Non-pigmented ciliary epithelial cell (primary cell): ENCODE measurements around the gene EXOC2.

Source experiments
- DNase-seq: peaks from one replicate; pipeline ENCODE4 v3.0.0-alpha.2; 2010; ENCODE audit warnings: low read depth

Gene EXOC2

DNA sequence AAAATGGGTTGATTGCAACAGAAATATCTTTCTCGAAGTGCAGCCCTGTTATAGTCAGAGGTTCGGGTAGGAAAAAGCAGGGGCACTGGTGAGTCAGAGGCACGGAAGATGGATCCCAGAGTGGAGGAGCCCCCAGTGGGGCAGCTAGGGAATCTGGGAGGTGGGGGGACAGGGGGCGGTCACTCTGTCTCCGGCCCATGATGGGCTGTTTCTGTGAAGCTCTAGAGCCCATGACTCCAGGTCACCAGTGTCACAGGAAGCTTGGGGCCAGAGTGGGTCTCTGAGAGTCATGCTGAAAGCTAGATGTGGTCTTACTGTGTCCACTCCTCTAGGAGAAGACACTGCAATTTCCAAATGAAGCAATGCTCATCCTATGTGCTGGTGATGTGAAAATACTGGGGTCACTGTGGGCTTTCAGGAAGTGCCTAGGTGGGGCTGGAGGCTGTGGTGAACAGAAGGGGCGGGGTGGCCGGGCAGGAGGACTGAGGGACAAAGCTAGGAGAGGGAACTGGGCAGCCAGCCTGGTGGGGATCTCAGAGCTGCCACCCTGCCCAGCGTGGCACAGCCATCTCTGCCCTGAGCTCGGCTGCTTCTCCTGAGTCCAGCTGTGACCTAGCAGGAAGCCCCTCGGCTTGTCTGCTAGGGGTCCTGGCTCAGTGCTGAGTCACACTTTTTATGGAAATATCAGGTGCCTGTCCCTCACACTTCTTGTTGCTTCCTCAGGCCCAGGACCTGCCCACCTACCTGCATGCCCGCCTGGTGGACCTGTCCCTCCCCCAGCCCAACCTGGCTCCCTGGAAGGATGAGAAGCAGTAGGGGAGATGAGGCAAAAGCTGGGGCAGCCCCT, 247.1 kb downstream of the EXOC2 start:
- no peak for DNase-seq

DNA sequence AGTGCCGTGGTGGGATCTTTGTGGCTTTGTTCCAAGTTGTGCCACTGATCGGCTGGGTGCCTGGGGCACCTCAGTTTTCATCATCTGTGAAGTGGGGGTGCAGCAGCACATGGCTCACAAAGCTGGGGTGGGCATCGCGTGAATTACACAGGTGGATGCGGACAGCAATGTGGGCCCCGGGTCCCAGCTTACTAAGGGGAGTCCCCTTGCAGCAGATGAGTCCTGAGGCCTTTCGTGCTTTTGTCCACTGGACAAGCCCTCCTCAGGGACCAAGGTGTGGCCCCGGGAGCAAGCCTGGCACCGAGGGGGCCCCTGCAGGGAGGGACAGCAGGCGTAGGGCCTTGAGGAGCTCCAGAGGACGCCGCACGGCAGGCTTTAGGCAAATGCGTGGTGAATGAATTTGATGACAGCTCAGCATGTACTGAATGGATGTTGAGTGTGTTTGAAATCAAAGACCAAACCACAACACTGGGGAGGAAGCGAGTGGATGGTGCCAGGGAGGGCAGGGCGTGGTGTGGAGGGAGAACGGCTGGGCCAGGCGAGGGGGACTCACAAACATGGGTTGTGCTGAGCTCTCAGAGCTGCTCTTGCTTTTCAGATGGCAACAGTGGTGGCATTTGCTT, 248.2 kb downstream of the EXOC2 start:
- DNase-seq: no peak

DNA sequence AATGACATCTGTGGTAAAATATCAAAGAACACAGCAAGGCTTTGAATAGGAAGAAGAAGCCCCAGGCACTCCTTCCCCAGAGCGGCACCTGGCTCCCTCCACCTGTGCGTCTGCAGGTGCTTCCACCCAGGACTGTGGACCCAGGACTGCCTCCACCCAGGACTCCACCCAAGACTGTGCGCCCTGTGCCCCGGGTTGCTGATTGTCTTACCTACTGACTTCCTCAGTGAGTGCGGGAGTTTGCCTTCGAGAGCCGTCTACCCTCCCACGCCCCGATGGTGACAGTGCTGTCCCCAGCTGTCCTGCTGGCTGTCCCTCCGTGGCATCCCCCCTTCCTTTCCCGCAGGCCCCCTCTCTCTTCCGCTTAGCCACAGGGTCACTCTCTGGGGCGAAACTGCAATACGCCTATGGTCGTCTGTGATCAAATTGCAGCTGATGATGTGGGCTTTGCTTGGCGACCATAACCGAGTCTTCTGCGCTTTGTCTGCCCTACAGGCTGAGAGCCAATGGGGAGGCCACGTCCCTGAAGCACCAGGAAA, 249.2 kb downstream of the EXOC2 start:
- no peak for DNase-seq

DNA sequence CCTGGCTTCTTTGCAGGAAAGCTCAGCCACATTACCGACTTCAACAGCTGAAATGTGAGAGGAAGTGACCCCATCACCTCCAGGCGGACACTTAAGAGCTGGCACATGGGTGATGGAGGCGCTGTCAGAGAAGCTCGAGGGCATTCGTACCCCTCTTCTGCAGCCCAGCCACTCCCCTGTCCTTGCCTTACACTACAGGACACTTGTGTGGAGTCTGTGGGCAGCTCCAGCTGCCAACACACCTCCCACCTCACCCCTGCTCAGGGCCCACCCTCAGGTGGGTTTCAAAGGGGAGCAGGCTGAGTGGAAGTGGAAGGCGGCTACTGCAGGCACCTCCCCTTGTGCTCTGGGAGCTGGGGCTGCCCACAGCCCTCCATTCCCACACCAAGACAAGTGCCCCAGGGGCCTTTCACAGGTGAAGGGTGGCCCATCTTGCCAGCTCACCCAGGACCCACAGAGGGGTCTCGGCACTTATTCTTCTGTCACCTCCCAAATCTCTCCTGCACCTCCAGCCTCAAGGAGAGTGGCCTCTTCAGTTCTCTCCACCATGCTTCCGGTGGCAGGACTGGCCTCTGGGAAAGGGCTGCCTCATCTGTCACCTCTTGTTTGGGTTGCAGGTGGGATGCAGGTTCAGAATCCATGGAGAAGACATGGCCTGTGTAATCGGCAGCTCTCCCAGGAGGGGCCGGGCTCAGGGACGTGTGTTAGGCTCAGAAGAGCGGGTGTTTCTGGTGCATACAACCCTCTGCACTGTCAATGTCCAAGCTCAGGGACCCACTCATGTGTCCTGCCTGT, 251.6 kb downstream of the EXOC2 start:
- DNase-seq: no peak

DNA sequence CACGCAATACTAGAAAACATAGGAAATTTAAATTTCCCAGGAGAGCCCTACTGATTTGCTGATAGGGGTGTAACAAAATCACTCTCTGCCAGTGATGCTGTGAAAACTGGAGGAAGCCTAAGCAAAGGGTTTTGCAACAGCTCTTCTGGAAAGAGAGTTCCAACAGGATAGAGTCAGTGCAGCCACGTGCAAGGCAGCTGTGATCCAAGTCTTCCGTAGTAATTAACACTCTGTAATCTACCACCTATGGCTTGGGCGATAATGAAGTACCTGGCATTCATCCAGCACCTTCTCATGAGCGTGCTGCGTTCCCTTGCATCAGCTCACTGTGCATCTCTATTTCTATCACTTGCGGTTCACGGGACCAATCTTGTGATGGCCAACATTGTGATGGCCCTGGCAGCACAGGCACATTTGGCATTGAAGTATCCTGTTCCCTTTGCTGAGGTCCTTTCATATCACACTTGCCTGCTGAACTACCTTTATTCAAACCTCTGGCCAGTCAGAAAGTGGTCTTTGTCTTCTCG, 253.2 kb downstream of the EXOC2 start:
- DNase-seq: no peak

DNA sequence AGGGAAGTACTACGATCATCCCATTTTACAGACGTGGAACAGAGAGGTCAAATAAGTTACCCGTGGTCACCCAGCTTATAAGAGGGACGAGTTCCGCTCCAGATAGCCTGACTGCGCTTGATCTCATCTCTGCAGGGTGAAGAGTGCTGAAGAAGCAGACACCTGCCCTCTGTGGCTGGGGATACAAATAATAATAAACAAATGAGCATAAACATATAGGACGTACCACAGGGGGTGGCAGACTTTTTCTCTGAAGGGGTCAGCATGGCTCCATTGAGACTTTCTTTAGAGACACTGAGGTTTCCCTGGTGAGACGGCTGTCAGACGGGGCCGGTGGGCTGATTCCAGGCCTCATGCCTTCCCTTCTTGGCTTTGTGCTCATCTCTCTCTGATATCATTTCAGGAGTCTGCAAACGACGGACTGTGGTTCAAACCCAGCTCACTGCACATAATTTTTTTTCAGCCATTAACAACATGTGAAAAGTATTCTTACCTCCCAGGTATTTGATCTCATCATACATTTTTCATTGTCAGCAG, 254.2 kb downstream of the EXOC2 start:
- DNase-seq: no peak

DNA sequence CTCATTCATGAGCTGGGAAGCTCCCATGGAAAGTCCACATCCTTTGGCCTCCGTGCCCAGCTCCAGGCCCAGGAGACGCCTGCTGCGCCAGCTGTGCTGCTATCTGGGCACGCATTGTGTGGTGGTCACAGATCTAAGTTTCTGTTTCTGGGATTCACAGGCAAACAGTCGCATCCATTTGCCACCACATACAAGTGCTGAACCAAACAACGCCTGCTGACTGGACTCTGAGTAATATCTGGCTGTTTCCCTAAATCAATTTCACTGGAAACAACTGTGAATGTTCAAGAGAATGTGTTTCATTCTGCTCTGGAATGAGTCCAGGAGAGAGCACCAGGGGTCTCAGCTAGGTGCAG, 255.9 kb downstream of the EXOC2 start:
- DNase-seq: no peak

DNA sequence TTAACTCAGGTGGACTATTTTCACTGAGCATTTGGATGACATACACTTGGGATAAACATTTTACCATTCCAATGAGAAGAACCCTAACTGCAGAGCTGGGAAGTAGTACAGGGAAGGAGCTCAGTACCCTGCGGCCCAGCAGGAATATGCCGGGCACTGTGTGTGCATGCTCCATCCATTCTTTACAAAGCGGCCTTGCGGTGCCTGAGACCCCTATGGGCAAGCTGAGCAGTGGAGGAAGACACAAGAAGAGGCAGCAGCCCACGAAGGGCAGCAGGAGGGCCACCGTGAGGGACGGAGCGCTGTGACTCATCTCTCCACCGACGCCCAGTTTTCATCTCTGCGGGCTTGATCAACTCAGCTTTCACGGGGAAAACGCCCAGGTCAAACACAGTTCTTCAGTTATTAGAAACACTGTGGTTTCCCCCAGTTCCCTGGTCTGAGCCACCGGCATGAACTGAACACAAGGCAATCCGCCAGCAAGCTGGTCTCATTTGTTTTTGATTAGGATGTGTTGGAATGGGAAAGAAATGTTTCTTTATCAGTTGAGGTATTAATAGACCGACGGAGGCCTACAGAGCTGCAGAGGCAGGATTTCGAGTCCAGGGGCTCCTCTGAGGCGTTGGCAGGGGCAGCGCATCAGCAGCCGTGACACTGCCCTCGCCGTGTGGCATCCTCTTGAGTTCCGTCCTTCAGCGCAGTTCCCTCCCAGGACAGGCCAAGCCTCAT, 256.5 kb downstream of the EXOC2 start:
- peak; percentile 80 for DNase-seq

DNA sequence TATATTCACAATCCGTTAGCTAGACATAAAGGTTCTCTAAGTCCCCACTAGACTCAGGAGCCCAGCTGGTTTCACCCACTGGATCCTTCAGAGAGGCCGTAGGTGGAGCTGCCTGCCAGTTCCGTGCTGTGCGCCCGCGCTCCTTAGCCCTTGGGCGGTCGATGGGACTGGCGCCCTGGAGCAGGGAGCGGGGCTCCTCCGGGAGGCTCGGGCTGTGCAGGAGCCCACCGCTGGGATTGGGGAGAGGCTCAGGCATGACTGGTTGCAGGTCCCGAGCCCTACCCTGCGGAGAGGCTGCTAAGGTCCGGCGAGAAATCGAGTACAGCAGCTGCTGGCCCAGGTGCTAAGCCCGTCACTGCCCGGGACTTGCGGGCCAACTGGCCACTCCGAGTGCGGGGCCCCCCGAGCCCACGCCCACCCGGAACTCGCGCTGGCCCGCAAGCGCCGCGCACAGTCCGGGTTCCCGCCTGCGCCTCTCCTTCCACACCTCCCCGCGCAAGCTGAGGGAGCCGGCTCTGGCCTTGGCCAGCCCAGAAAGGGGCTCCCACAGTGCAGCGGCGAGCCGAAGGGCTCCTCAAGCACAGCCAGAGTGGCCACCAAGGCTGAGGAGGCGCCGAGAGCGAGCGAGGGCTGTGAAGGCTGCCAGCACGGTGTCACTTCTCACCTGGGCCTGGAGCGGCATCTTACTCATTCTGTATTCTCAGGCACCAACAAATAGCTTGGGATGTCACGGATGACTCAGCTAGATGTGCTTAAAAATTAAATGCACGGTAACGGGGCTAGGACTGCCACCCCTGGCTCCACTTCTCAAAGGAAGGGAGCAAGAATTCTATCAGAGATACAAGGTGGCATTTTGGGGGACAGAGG, 257.3 kb downstream of the EXOC2 start:
- no peak for DNase-seq
